Thyroid gland (tissue), 4 donors: Measurements from ENCODE around the gene GSTP1. TPM values are rescaled to one million over a fixed set of nuclear protein-coding genes. Genes with fewer than 3 reads are reported as not detected.

Experiments used
- DNase-seq, 2 donors: peaks; one replicate each; pipeline ENCODE4 v3.0.0-alpha.2; 2019
- H3K27ac ChIP-seq, 3 donors: fragments of 200-600 bp; sonication (generic); 1 replicate in 2 of 3; 2 replicates in 1 of 3; pipeline ENCODE4 v1.5.1; 2016 to 2019; ENCODE audit warnings: mild to moderate bottlenecking in 1 of 3, moderate library complexity in 1 of 3
- H3K27me3 ChIP-seq: fragments of 200-600 bp; sonication (generic); one replicate; pipeline ENCODE4 v1.5.1; 2019
- H3K36me3 ChIP-seq, 2 donors: fragments of 200-600 bp; sonication (generic); one replicate each; pipeline ENCODE4 v1.5.1; 2016 to 2019
- H3K4me1 ChIP-seq, 2 donors: fragments of 200-600 bp; sonication (generic); one replicate each; pipeline ENCODE4 v1.5.1; 2017 to 2019
- H3K4me3 ChIP-seq, 3 donors: fragments of 200-600 bp; sonication (generic); replicated peaks in 1 of 3; 1 replicate in 2 of 3; 2 replicates in 1 of 3; pipeline ENCODE4 v1.5.1; 2016; ENCODE audit warnings: mild to moderate bottlenecking in 1 of 3
- H3K9me3 ChIP-seq: fragments of 200-600 bp; sonication (generic); one replicate; pipeline ENCODE4 v1.5.1; 2017
- CTCF ChIP-seq, 6 experiments: fragments of 200-600 bp in 3 of 6; fragments of 450-650 bp in 3 of 6; sonication (generic) in 3 of 6; IDR thresholded peaks; one replicate each; pipeline ENCODE4 v1.5.1; 2016 to 2019; ENCODE audit warnings: antibody characterized with exemption in 6 of 6, mild to moderate bottlenecking in 2 of 6, inconsistent platforms in 1 of 6, moderate library complexity in 1 of 6
- POLR2A ChIP-seq, 2 donors: fragments of 450-650 bp; IDR thresholded peaks; one replicate each; pipeline ENCODE4 v1.6.1; 2017; ENCODE audit warnings: antibody characterized with exemption in 2 of 2, mild to moderate bottlenecking in 2 of 2, moderate library complexity in 1 of 2
- WGBS, 2 donors: methylation state at CpG; one replicate each; pipeline ENCODE4 v1.1.5; 2017; 5-methylcytosine and 5-hydroxymethylcytosine counted together
- intact Hi-C: fragments of 100-400 bp; cut with DNase I; formaldehyde crosslinking; loops from one replicate; pipeline ENCODE4 v1.15.1; 2023
- small RNA-seq: library from RNA; depleted of rRNA; stranded (forward); fragments of <200 nt; gene quantifications from one replicate; pipeline ENCODE3, GENCODE V24; 2016
- total RNA-seq, 4 donors: library from RNA; depleted of rRNA; stranded (reverse); fragments of >200 nt; gene quantifications; one replicate each; pipeline ENCODE4 v1.2.3, GENCODE V29; 2016

Gene GSTP1
- total RNA-seq, 4 donors from 2014 or later = 877 to 4,013 (median 1,716) TPM

- no peak overlapping the region for H3K27ac ChIP-seq
- H3K27me3 ChIP-seq = no peaks in the 10 kb centered on the region
- intact Hi-C loops = loop anchor here (10.0 kb wide), 1 partner anchor 170 kb away; no protein-coding TSS in a partner anchor
- 71 to 76% methylated on average over 9 to 15 of the region's 20 CpGs for WGBS, 2 donors
- no peak for DNase-seq
- no peak overlapping the region for H3K4me3 ChIP-seq
- H3K4me1 ChIP-seq = peaks cover 0 to 14% of the 10 kb centered on the region in 2 donors
- no peaks in the 10 kb centered on the region for H3K36me3 ChIP-seq
- no peak for TF ChIP-seq CTCF (IDR thresholded peaks at IDR 0.05)
- no peak for TF ChIP-seq POLR2A (IDR thresholded peaks at IDR 0.05)
- H3K9me3 ChIP-seq = no peaks in the 10 kb centered on the region
Measured at GRCh38 chr11:67634366-67635230, 51.0 kb downstream of the GSTP1 start.

GRCh38 chr11:67635231-67635521 is 51.6 kb downstream of the GSTP1 start:
- Histone ChIP-seq H3K4me1 (peaks cover 0 to 14% of the 10 kb centered on the region in 2 donors), H3K27ac (no peak overlapping the region), H3K4me3 (no peak overlapping the region), H3K9me3 (no peaks in the 10 kb centered on the region), H3K36me3 (no peaks in the 10 kb centered on the region), H3K27me3 (no peaks in the 10 kb centered on the region)
- intact Hi-C loops = loop anchor here (10.0 kb wide), 1 partner anchor 170 kb away; no protein-coding TSS in a partner anchor
- no peak for DNase-seq
- WGBS, 2 donors = 60 to 83% methylated on average over 1 to 4 of the region's 4 CpGs
- TF ChIP-seq CTCF (IDR thresholded peaks at IDR 0.05) = no peak
- TF ChIP-seq POLR2A (IDR thresholded peaks at IDR 0.05) = no peak

Small RNAs within 50 kb of the gene (small RNA-seq; reads per million reads assigned to genes)
- not detected for gene AP003385.3

Other genes starting within 250 kb of the GSTP1 start
- gene POLD4, start 230.3 kb upstream of the GSTP1 start, total RNA-seq = 100 to 1,000 TPM in 1 of 4 donors, 10 to 100 TPM in 3; 38.6 to 105 (median 60.6) TPM
- 1 to 10 TPM; 4.3 to 9.4 (median 6.9) TPM for gene CLCF1, start 210.2 kb upstream of the GSTP1 start, total RNA-seq
- gene RAD9A, start 191.8 kb upstream of the GSTP1 start, total RNA-seq = 10 to 100 TPM; 22.7 to 38.0 (median 31.0) TPM
- gene PPP1CA, start 182.0 kb upstream of the GSTP1 start, total RNA-seq = 100 to 1,000 TPM; 164 to 216 (median 191) TPM
- 10 to 100 TPM in 2 of 4 donors, 1 to 10 TPM in 2; 8.8 to 16.0 (median 11.6) TPM for gene TBC1D10C, start 179.7 kb upstream of the GSTP1 start, total RNA-seq
- gene CARNS1, start 168.1 kb upstream of the GSTP1 start, total RNA-seq = 1 to 10 TPM; 3.8 to 9.8 (median 5.9) TPM
- gene RPS6KB2, start 155.3 kb upstream of the GSTP1 start, total RNA-seq = 100 to 1,000 TPM in 1 of 4 donors, 10 to 100 TPM in 3; 44.1 to 102 (median 62.2) TPM
- gene PTPRCAP, start 146.1 kb upstream of the GSTP1 start, total RNA-seq = 1 to 10 TPM; 5.6 to 7.2 (median 6.4) TPM
- 100 to 1,000 TPM in 1 of 4 donors, 10 to 100 TPM in 3; 73.9 to 102 (median 81.3) TPM for gene CORO1B, start 140.3 kb upstream of the GSTP1 start, total RNA-seq
- gene GPR152, start 131.1 kb upstream of the GSTP1 start, total RNA-seq = not detected
- gene CABP4, start 128.5 kb upstream of the GSTP1 start, total RNA-seq = 1 to 10 TPM in 1 of 4 donors, under 1 TPM in 2, not detected in 1; 0.33 to 6.4 (median 0.39) TPM
- 100 to 1,000 TPM in 1 of 4 donors, 10 to 100 TPM in 3; 69.0 to 138 (median 95.8) TPM for gene TMEM134, start 114.6 kb upstream of the GSTP1 start, total RNA-seq
- 100 to 1,000 TPM in 1 of 4 donors, 10 to 100 TPM in 3; 58.2 to 100 (median 83.2) TPM for gene AIP, start 100.8 kb upstream of the GSTP1 start, total RNA-seq
- 10 to 100 TPM; 22.8 to 52.6 (median 47.2) TPM for gene PITPNM1, start 78.4 kb upstream of the GSTP1 start, total RNA-seq
- 100 to 1,000 TPM in 2 of 4 donors, 10 to 100 TPM in 2; 90.0 to 240 (median 148) TPM for gene CDK2AP2, start 75.7 kb upstream of the GSTP1 start, total RNA-seq
- gene CABP2, start 60.4 kb upstream of the GSTP1 start, total RNA-seq = not detected
- gene NDUFV1, start 23.1 kb downstream of the GSTP1 start, total RNA-seq = 100 to 1,000 TPM; 323 to 401 (median 356) TPM
- gene NUDT8, start 46.1 kb downstream of the GSTP1 start, total RNA-seq = 10 to 100 TPM; 16.7 to 67.7 (median 51.1) TPM
- gene TBX10, start 56.0 kb downstream of the GSTP1 start, total RNA-seq = not detected
- not detected for gene ACY3, start 66.9 kb downstream of the GSTP1 start, total RNA-seq
- 1 to 10 TPM in 1 of 4 donors, not detected in 3; 1.3 TPM for gene ALDH3B2, start 90.8 kb downstream of the GSTP1 start, total RNA-seq